HG03354 (cell line): ENCODE measurements around the gene RAN.
A peak's percentile ranks its signal among the peaks of the same experiment; 100 is the strongest.
"Not testable (repeated sequence)": the region's sequence is repeated elsewhere in the genome, so short reads cannot be mapped to it uniquely, and the experiment has no call there.

ENCODE experiments used
- ATAC-seq: cut with Tn5 transposase; IDR thresholded peaks from one replicate; pipeline ENCODE4 v1.9.1; 2021; ENCODE audit warnings: mild to moderate bottlenecking; ENCODE audit not compliant: unreplicated experiment, poor library complexity, severe bottlenecking

Gene RAN

GRCh38 chr12:130848785-130849305, 23.0 kb upstream of the RAN start:
- not testable (repeated sequence) for ATAC-seq

GRCh38 chr12:130849561-130850417, 22.1 kb upstream of the RAN start:
- no peak for ATAC-seq

GRCh38 chr12:130850418-130851021, 21.3 kb upstream of the RAN start:
- no peak for ATAC-seq

- no peak for ATAC-seq
Measured at GRCh38 chr12:130856088-130856487, 15.8 kb upstream of the RAN start.

- ATAC-seq: no peak
Measured at GRCh38 chr12:130858084-130858483, 13.8 kb upstream of the RAN start.

- ATAC-seq: no peak
Measured at GRCh38 chr12:130859161-130859560, 12.7 kb upstream of the RAN start.

GRCh38 chr12:130860311-130860710, 11.6 kb upstream of the RAN start:
- ATAC-seq: no peak

GRCh38 chr12:130862161-130862560, 9.7 kb upstream of the RAN start:
- no peak for ATAC-seq

GRCh38 chr12:130862771-130863170, 9.1 kb upstream of the RAN start:
- not testable (repeated sequence) for ATAC-seq

GRCh38 chr12:130863298-130863697, 8.6 kb upstream of the RAN start:
- no peak for ATAC-seq

GRCh38 chr12:130868412-130868811, 3.5 kb upstream of the RAN start:
- no peak for ATAC-seq

GRCh38 chr12:130870442-130871285, 1.2 kb upstream of the RAN start:
- ATAC-seq: peak; percentile 69

- peak; percentile 38 for ATAC-seq
Measured at GRCh38 chr12:130872179-130873096, 572 bp downstream of the RAN start.

GRCh38 chr12:130873106-130873795, 1.4 kb downstream of the RAN start:
- no peak for ATAC-seq

- ATAC-seq: no peak
Measured at GRCh38 chr12:130873825-130874224, 2.0 kb downstream of the RAN start.

GRCh38 chr12:130874696-130875095, 2.8 kb downstream of the RAN start:
- ATAC-seq: no peak

- ATAC-seq: no peak
Measured at GRCh38 chr12:130875193-130875592, 3.3 kb downstream of the RAN start.

- not testable (repeated sequence) for ATAC-seq
Measured at GRCh38 chr12:130875708-130876107, 3.8 kb downstream of the RAN start.

GRCh38 chr12:130876297-130876696, 4.4 kb downstream of the RAN start:
- ATAC-seq: no peak
